Tibial nerve (tissue), 4 donors: Measurements from ENCODE around the gene ZNF688.

Source experiments
- CTCF ChIP-seq, 5 experiments: fragments of 200-600 bp in 3 of 5; fragments of 450-650 bp in 2 of 5; sonication (generic) in 3 of 5; IDR thresholded peaks; one replicate each; pipeline ENCODE4 v1.5.1; 2016 to 2019; ENCODE audit warnings: antibody characterized with exemption in 5 of 5, mild to moderate bottlenecking in 3 of 5, moderate library complexity in 2 of 5
- EP300 ChIP-seq, 2 donors: sonication (generic); formaldehyde crosslinking; IDR thresholded peaks; one replicate each; pipeline ENCODE4 v1.6.1; 2017; ENCODE audit warnings: antibody characterized with exemption in 2 of 2, mild to moderate bottlenecking in 1 of 2
- POLR2A ChIP-seq, 2 donors: fragments of 450-650 bp; IDR thresholded peaks; one replicate each; pipeline ENCODE4 v1.6.1; 2017; ENCODE audit warnings: antibody characterized with exemption in 2 of 2, mild to moderate bottlenecking in 2 of 2, moderate library complexity in 2 of 2

GRCh38 chr16:30521476-30521872 is 50.0 kb downstream of the ZNF688 start:
- TF ChIP-seq CTCF (IDR thresholded peaks at IDR 0.05) = no peak
- TF ChIP-seq EP300 (IDR thresholded peaks at IDR 0.05) = no peak
- no peak for TF ChIP-seq POLR2A (IDR thresholded peaks at IDR 0.05)
